ENCODE measurements around the gene EGFR.

- no peak for TF ChIP-seq CTCF (IDR thresholded peaks at IDR 0.05)
- TF ChIP-seq POLR2A (IDR thresholded peaks at IDR 0.05) = no peak
These were observed 48.1 kb downstream of the EGFR start for GRCh38 chr7:55066938-55067337.

Data from heart left ventricle (tissue), 13 donors.